CD4-positive, alpha-beta T cell treated with Interleukin-15 for 1 hour (primary cell): ENCODE results near the gene C10orf62.
A peak's percentile ranks its signal among the peaks of the same experiment; 100 is the strongest.

Experiments
- DNase-seq: peaks from one replicate; pipeline ENCODE4 v3.0.0-alpha.2; 2020

The C10orf62 gene

GRCh38 chr10:97587183-97587582 lies 2.3 kb upstream of the C10orf62 start:
- DNase-seq = no peak

GRCh38 chr10:97590082-97590747 lies 694 bp downstream of the C10orf62 start:
- DNase-seq = peak; percentile 25

GRCh38 chr10:97590748-97591495 lies 1.4 kb downstream of the C10orf62 start:
- DNase-seq = no peak

- no peak for DNase-seq
These were observed 3.9 kb downstream of the C10orf62 start for GRCh38 chr10:97593421-97593820.

GRCh38 chr10:97596101-97597082 lies 6.9 kb downstream of the C10orf62 start:
- DNase-seq = no peak

- DNase-seq = no peak
These were observed 8.3 kb downstream of the C10orf62 start for GRCh38 chr10:97597778-97598177.

GRCh38 chr10:97598407-97599271 lies 9.1 kb downstream of the C10orf62 start:
- DNase-seq = no peak

GRCh38 chr10:97599272-97599619 lies 9.7 kb downstream of the C10orf62 start:
- no peak for DNase-seq

- no peak for DNase-seq
These were observed 11.1 kb downstream of the C10orf62 start for GRCh38 chr10:97600616-97601015.

GRCh38 chr10:97601268-97602215 lies 12.0 kb downstream of the C10orf62 start:
- DNase-seq = no peak

GRCh38 chr10:97607095-97607636 lies 17.6 kb downstream of the C10orf62 start:
- no peak for DNase-seq

GRCh38 chr10:97608991-97609561 lies 19.6 kb downstream of the C10orf62 start:
- no peak for DNase-seq

GRCh38 chr10:97611473-97611872 lies 22.0 kb downstream of the C10orf62 start:
- DNase-seq = no peak

- DNase-seq = no peak
These were observed 22.9 kb downstream of the C10orf62 start for GRCh38 chr10:97612386-97612785.

GRCh38 chr10:97618285-97618684 lies 28.8 kb downstream of the C10orf62 start:
- no peak for DNase-seq

- DNase-seq = no peak
These were observed 29.2 kb downstream of the C10orf62 start for GRCh38 chr10:97618733-97619132.

- DNase-seq = no peak
These were observed 33.8 kb downstream of the C10orf62 start for GRCh38 chr10:97623277-97623676.

GRCh38 chr10:97627731-97628130 lies 38.2 kb downstream of the C10orf62 start:
- no peak for DNase-seq

GRCh38 chr10:97628228-97628627 lies 38.7 kb downstream of the C10orf62 start:
- no peak for DNase-seq

- no peak for DNase-seq
These were observed 39.8 kb downstream of the C10orf62 start for GRCh38 chr10:97629289-97629688.

- no peak for DNase-seq
These were observed 41.6 kb downstream of the C10orf62 start for GRCh38 chr10:97631098-97631497.
